Colonic mucosa (tissue), 4 donors: ENCODE results near the gene CMTM4. TPM values are rescaled to one million over a fixed set of nuclear protein-coding genes. Genes with fewer than 3 reads are reported as not detected.
"Not testable (repeated sequence)": the region's sequence is repeated elsewhere in the genome, so short reads cannot be mapped to it uniquely, and the experiment has no call there.

Experiments
- DNase-seq: peaks from one replicate; pipeline ENCODE4 v3.0.0-alpha.2; 2020
- H3K27ac ChIP-seq: fragments of 200-600 bp; one replicate; pipeline ENCODE4 v1.8.0; 2021
- H3K27me3 ChIP-seq: fragments of 200-600 bp; one replicate; pipeline ENCODE4 v1.8.0; 2021
- H3K36me3 ChIP-seq: fragments of 200-600 bp; one replicate; pipeline ENCODE4 v1.8.0; 2021
- H3K4me1 ChIP-seq: fragments of 200-600 bp; one replicate; pipeline ENCODE4 v1.8.0; 2021; ENCODE audit warnings: mild to moderate bottlenecking
- H3K4me3 ChIP-seq: fragments of 200-600 bp; one replicate; pipeline ENCODE4 v1.8.0; 2021
- H3K9ac ChIP-seq, 2 donors: one replicate each; pipeline ENCODE4 v1.7.0; 2013; ENCODE audit warnings: control low read depth in 2 of 2, low read depth in 2 of 2, low read length in 2 of 2
- H3K9me3 ChIP-seq: fragments of 200-600 bp; one replicate; pipeline ENCODE4 v1.8.0; 2021
- CTCF ChIP-seq: fragments of 200-600 bp; IDR thresholded peaks from one replicate; pipeline ENCODE4 v1.8.0; 2022; ENCODE audit warnings: antibody characterized with exemption, mild to moderate bottlenecking
- intact Hi-C: fragments of 100-400 bp; cut with DNase I; formaldehyde crosslinking; loops from one replicate; pipeline ENCODE4 v1.14.1; 2022
- total RNA-seq, 2 donors: library from RNA; stranded (reverse); fragmentation: NEBNext Ultra II Directional in 1 of 2; extraction: Animal tissue kit (Norgen Biotek cat#: 25700) in 1 of 2; gene quantifications; one replicate each; pipeline ENCODE4 v1.2.1, GENCODE V29; 2021
- donor health status: healthy.
- donor health status: DM: no; HTN: no; CAD: no.
- donor health status: DM: no; HTN: no; CAD: no.

CMTM4 gene
- total RNA-seq, 2 donors from 2014 or later, result 150 to 212 TPM

GRCh38 chr16:66596986-66597848 lies 99.3 kb downstream of the CMTM4 start:
- no peak overlapping the region for H3K27ac ChIP-seq
- H3K9ac ChIP-seq, result no peak overlapping the region
- no peak for DNase-seq
- H3K27me3 ChIP-seq, result no peaks in the 10 kb centered on the region
- no peaks in the 10 kb centered on the region for H3K36me3 ChIP-seq
- no peak for TF ChIP-seq CTCF
- H3K4me1 ChIP-seq, result no peaks in the 10 kb centered on the region
- no peak overlapping the region for H3K4me3 ChIP-seq
- intact Hi-C loops, result no loop called here
- H3K9me3 ChIP-seq, result no peaks in the 10 kb centered on the region

- H3K4me3 ChIP-seq, H3K27me3 ChIP-seq, H3K4me1 ChIP-seq, H3K27ac ChIP-seq, H3K36me3 ChIP-seq, DNase-seq, H3K9ac ChIP-seq, intact Hi-C loops, H3K9me3 ChIP-seq: not testable (repeated sequence)
Measured at GRCh38 chr16:66596559-66596958, 100.0 kb downstream of the CMTM4 start.

DNA sequence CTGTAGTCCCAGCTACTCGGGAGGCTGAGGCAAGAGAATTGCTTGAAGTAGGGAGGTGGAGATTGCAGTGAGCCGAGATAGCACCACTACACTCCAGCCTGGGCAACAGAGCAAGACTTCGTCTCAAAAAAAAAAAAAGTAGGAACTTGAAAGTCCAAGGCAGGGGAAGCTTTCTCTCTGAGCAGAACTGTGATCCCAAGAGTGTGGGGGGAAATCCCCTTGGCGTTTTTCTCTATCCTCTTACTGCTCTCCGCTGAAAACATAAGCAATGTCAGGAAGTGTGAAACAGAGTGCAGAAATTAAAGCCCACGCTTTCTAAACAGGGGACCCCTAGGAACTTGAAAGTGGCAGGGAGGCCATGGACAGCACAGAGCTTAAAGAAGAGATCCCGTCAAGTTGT lies 101.8 kb downstream of the CMTM4 start:
- no peaks in the 10 kb centered on the region for H3K36me3 ChIP-seq
- H3K27me3 ChIP-seq, result no peaks in the 10 kb centered on the region
- no peaks in the 10 kb centered on the region for H3K9me3 ChIP-seq
- no peak for DNase-seq
- H3K27ac ChIP-seq, result no peak overlapping the region
- TF ChIP-seq CTCF, result no peak
- H3K4me1 ChIP-seq, result no peaks in the 10 kb centered on the region
- H3K9ac ChIP-seq, result no peak overlapping the region
- no peak overlapping the region for H3K4me3 ChIP-seq
- intact Hi-C loops, result no loop called here

GRCh38 chr16:66592814-66593213 lies 103.7 kb downstream of the CMTM4 start:
- intact Hi-C loops, result no loop called here
- Histone ChIP-seq H3K4me1 (no peaks in the 10 kb centered on the region), H3K36me3 (no peaks in the 10 kb centered on the region), H3K27me3 (no peaks in the 10 kb centered on the region), H3K9ac (no peak overlapping the region), H3K4me3 (no peak overlapping the region), H3K27ac (no peak overlapping the region), H3K9me3 (no peaks in the 10 kb centered on the region)
- no peak for TF ChIP-seq CTCF
- DNase-seq, result no peak

- Histone ChIP-seq H3K36me3 (no peaks in the 10 kb centered on the region), H3K27me3 (no peaks in the 10 kb centered on the region), H3K4me1 (no peaks in the 10 kb centered on the region), H3K9ac (no peak overlapping the region), H3K4me3 (no peak overlapping the region), H3K9me3 (no peaks in the 10 kb centered on the region), H3K27ac (no peak overlapping the region)
- TF ChIP-seq CTCF, result no peak
- intact Hi-C loops, result no loop called here
- no peak for DNase-seq
Measured at GRCh38 chr16:66592241-66592640, 104.3 kb downstream of the CMTM4 start.

- H3K4me3 ChIP-seq, result no peak overlapping the region
- TF ChIP-seq CTCF, result no peak
- intact Hi-C loops, result no loop called here
Measured at GRCh38 chr16:66591018-66591417, 105.5 kb downstream of the CMTM4 start.

More at GRCh38 chr16:66591018-66591417, 105.5 kb downstream of the CMTM4 start:
- Histone ChIP-seq H3K27me3 (no peaks in the 10 kb centered on the region), H3K9ac (no peak overlapping the region), H3K4me1 (no peaks in the 10 kb centered on the region), H3K27ac (no peak overlapping the region), H3K36me3 (no peaks in the 10 kb centered on the region), H3K9me3 (no peaks in the 10 kb centered on the region)
- no peak for DNase-seq
